Hepatocyte (in vitro differentiated cells): ENCODE data around the gene NPAS2. TPM values are rescaled to one million over a fixed set of nuclear protein-coding genes. Genes with fewer than 3 reads are reported as not detected.
A peak's percentile ranks its signal among the peaks of the same experiment; 100 is the strongest.

Experiments used
- DNase-seq: peaks from one replicate; pipeline ENCODE4 v3.0.0-alpha.2; 2016; ENCODE audit warnings: low spot score
- H2AFZ ChIP-seq: fragments of 200-600 bp; sonication (generic); 2 replicates; pipeline ENCODE4 v1.6.0; 2016; ENCODE audit warnings: antibody characterized with exemption, mild to moderate bottlenecking
- H3K27ac ChIP-seq: fragments of 200-600 bp; sonication (generic); 2 replicates; pipeline ENCODE4 v1.5.1; 2016; ENCODE audit warnings: mild to moderate bottlenecking
- H3K27me3 ChIP-seq: fragments of 200-600 bp; sonication (generic); 2 replicates; pipeline ENCODE4 v1.6.1; 2016
- H3K36me3 ChIP-seq: fragments of 200-600 bp; sonication (generic); replicated peaks from 2 replicates; pipeline ENCODE4 v1.5.1; 2016; ENCODE audit warnings: low read depth; ENCODE audit not compliant: insufficient read depth
- H3K4me1 ChIP-seq: fragments of 200-600 bp; sonication (generic); 2 replicates; pipeline ENCODE4 v1.5.1; 2016; ENCODE audit warnings: mild to moderate bottlenecking, moderate library complexity; ENCODE audit not compliant: insufficient read depth
- H3K4me2 ChIP-seq: fragments of 200-600 bp; sonication (generic); 2 replicates; pipeline ENCODE4 v1.6.0; 2016
- H3K4me3 ChIP-seq: fragments of 200-600 bp; sonication (generic); 2 replicates; pipeline ENCODE4 v1.5.1; 2016; ENCODE audit warnings: mild to moderate bottlenecking
- H3K79me2 ChIP-seq: fragments of 200-600 bp; sonication (generic); 2 replicates; pipeline ENCODE4 v1.6.0; 2017; ENCODE audit warnings: mild to moderate bottlenecking
- H3K9me2 ChIP-seq: fragments of 200-600 bp; sonication (generic); replicated peaks from 2 replicates; pipeline ENCODE4 v1.6.0; 2017; ENCODE audit warnings: mild to moderate bottlenecking; ENCODE audit not compliant: insufficient read depth
- H3K9me3 ChIP-seq: fragments of 200-600 bp; sonication (generic); 2 replicates; pipeline ENCODE4 v1.5.1; 2016; ENCODE audit warnings: low read depth, mild to moderate bottlenecking
- H4K20me1 ChIP-seq: fragments of 200-600 bp; sonication (generic); 2 replicates; pipeline ENCODE4 v1.6.0; 2016; ENCODE audit warnings: mild to moderate bottlenecking; ENCODE audit not compliant: insufficient read depth, poor library complexity, severe bottlenecking
- CTCF ChIP-seq: fragments of 200-600 bp; sonication (generic); IDR thresholded peaks from 2 replicates; pipeline ENCODE4 v1.5.1; 2016; ENCODE audit warnings: antibody characterized with exemption, mild to moderate bottlenecking; ENCODE audit not compliant: poor library complexity
- EZH2 ChIP-seq: fragments of 200-600 bp; sonication (generic); IDR thresholded peaks from 2 replicates; pipeline ENCODE4 v1.6.1; 2016; ENCODE audit warnings: antibody characterized with exemption, mild to moderate bottlenecking, borderline replicate concordance
- EZH2phosphoT487 ChIP-seq: fragments of 200-600 bp; sonication (generic); IDR thresholded peaks from one replicate; pipeline ENCODE4 v1.6.1; 2018; ENCODE audit warnings: antibody characterized with exemption, mild to moderate bottlenecking, low read depth, moderate library complexity; ENCODE audit not compliant: unreplicated experiment, severe bottlenecking
- WGBS: methylation state at CpG from one replicate; pipeline ENCODE4 v1.1.6; 2016; ENCODE audit warnings: low lambda C conversion rate; ENCODE audit errors: missing lambda C conversion rate; 5-methylcytosine and 5-hydroxymethylcytosine counted together
- polyA plus RNA-seq: library from polyadenylated mRNA; unstranded; fragments of >200 nt; fragmentation: Nextera tagmentation; extraction: Ambion mirVana; gene quantifications from 2 replicates; pipeline ENCODE4 v1.2.1, GENCODE V29; 2016
- total RNA-seq: library from RNA; depleted of rRNA; stranded (reverse); fragments of >200 nt; gene quantifications from 2 replicates; pipeline ENCODE4 v1.2.3, GENCODE V29; 2014

Gene NPAS2
- total and polyA plus RNA-seq, 2 experiments from 2014 or later = 7.7 to 16.8 TPM

- TF ChIP-seq EZH2phosphoT487 (no peak), EZH2 (no peak), CTCF (no peak)
- 97% methylated on average over 19 of the region's 19 CpGs for WGBS
- no peak for DNase-seq
These were observed 217.3 kb downstream of the NPAS2 start for GRCh38 chr2:101037161-101037755.

GRCh38 chr2:101038455-101039255 lies 218.7 kb downstream of the NPAS2 start:
- H4K20me1 ChIP-seq = no peaks in the 10 kb centered on the region
- no peak overlapping the region for H3K4me2 ChIP-seq
- no peaks in the 10 kb centered on the region for H3K4me1 ChIP-seq
- H3K36me3 ChIP-seq = no peaks in the 10 kb centered on the region
- peak; percentile 19 for DNase-seq
- no peak overlapping the region for H3K27ac ChIP-seq
- H3K79me2 ChIP-seq = no peaks in the 10 kb centered on the region
- TF ChIP-seq EZH2phosphoT487 = no peak
- no peak for TF ChIP-seq EZH2
- peak; percentile 30 for TF ChIP-seq CTCF
- no peak overlapping the region for H2AFZ ChIP-seq
- no peaks in the 10 kb centered on the region for H3K9me3 ChIP-seq
- H3K4me3 ChIP-seq = no peak overlapping the region
- H3K9me2 ChIP-seq = no peaks in the 10 kb centered on the region
- WGBS = 98% methylated on average over 21 of the region's 21 CpGs
- H3K27me3 ChIP-seq = no peaks in the 10 kb centered on the region

More at GRCh38 chr2:101037161-101037755, 217.3 kb downstream of the NPAS2 start:
- H3K36me3 ChIP-seq = no peaks in the 10 kb centered on the region
- no peaks in the 10 kb centered on the region for H3K9me3 ChIP-seq
- no peak overlapping the region for H2AFZ ChIP-seq
- H3K27me3 ChIP-seq = no peaks in the 10 kb centered on the region
- no peak overlapping the region for H3K4me2 ChIP-seq
- no peak overlapping the region for H3K27ac ChIP-seq
- no peaks in the 10 kb centered on the region for H3K79me2 ChIP-seq
- no peaks in the 10 kb centered on the region for H3K4me1 ChIP-seq
- H4K20me1 ChIP-seq = no peaks in the 10 kb centered on the region
- no peaks in the 10 kb centered on the region for H3K9me2 ChIP-seq
- H3K4me3 ChIP-seq = no peak overlapping the region

- Histone ChIP-seq H4K20me1 (no peaks in the 10 kb centered on the region), H3K4me1 (no peaks in the 10 kb centered on the region), H3K27me3 (no peaks in the 10 kb centered on the region), H3K36me3 (no peaks in the 10 kb centered on the region), H2AFZ (no peak overlapping the region), H3K4me3 (no peak overlapping the region), H3K27ac (no peak overlapping the region), H3K9me3 (no peaks in the 10 kb centered on the region), H3K9me2 (no peaks in the 10 kb centered on the region), H3K4me2 (no peak overlapping the region), H3K79me2 (no peaks in the 10 kb centered on the region)
- no peak for DNase-seq
- 92% methylated on average over 13 of the region's 13 CpGs for WGBS
- TF ChIP-seq CTCF = no peak
These were observed 220.1 kb downstream of the NPAS2 start for GRCh38 chr2:101040072-101040471.
